ENCODE data around the gene RASGRP2. TPM values are rescaled to one million over a fixed set of nuclear protein-coding genes. Genes with fewer than 3 reads are reported as not detected.
A peak's percentile ranks its signal among the peaks of the same experiment; 100 is the strongest.

RASGRP2 gene
- total RNA-seq, 2 donors from 2014 or later, result 13.3 to 28.7 TPM

DNA sequence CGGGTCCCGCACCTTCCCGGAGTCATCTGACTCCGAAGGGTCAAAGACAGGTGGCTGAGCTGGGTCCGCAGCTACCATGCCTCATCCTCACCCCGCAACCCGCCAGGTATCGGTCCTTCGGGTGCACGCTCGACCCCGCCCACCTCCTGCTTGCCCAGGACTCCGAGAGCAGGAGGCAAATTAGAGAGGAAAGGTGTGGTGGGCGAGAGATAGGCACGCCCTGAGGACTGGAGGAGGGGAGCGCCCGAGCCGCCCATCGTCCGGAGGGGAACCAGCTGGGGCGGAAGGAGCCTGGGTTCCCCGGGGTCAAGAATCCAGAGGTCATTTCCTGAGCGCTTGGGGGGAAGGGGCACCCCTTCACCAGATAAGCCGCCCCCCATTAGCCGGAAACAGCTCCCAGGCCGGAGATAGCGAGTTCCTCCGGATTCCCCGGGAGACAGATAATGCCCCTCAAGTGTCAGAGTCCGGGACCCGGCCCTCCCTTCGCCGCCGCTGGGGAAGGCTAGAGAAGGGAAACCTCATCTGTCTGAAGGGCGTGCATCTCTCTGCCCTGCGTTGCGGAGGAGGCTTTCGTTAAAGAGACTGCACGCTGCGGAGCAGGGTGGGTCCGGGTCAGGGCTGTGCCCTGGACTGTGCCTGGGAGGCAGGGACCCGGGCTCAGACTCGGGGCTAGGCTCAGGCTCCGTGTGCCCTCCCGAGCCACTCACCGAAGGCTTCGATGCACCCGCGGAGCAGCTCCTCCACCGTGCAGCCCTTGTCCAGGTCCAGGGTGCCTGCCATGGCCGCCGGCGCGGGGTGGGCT is 1.7 kb downstream of the RASGRP2 start:
- no peaks in the 10 kb centered on the region for H3K36me3 ChIP-seq
- no peak for DNase-seq (ENCODE audit: low spot score)
- H3K27me3 ChIP-seq (replicated peaks; ENCODE audit: insufficient read depth), result no peaks in the 10 kb centered on the region
- peaks cover 7% of the 10 kb centered on the region for H3K4me1 ChIP-seq (replicated peaks)
- TF ChIP-seq POLR2AphosphoS5 (IDR thresholded peaks at IDR 0.05) (no peak), POLR2A (IDR thresholded peaks at IDR 0.05) (no peak)
- TF ChIP-seq, protein P1, sequence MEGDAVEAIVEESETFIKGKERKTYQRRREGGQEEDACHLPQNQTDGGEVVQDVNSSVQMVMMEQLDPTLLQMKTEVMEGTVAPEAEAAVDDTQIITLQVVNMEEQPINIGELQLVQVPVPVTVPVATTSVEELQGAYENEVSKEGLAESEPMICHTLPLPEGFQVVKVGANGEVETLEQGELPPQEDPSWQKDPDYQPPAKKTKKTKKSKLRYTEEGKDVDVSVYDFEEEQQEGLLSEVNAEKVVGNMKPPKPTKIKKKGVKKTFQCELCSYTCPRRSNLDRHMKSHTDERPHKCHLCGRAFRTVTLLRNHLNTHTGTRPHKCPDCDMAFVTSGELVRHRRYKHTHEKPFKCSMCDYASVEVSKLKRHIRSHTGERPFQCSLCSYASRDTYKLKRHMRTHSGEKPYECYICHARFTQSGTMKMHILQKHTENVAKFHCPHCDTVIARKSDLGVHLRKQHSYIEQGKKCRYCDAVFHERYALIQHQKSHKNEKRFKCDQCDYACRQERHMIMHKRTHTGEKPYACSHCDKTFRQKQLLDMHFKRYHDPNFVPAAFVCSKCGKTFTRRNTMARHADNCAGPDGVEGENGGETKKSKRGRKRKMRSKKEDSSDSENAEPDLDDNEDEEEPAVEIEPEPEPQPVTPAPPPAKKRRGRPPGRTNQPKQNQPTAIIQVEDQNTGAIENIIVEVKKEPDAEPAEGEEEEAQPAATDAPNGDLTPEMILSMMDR (IDR thresholded peaks at IDR 0.05), result no peak
- 9% methylated on average over 53 of the region's 54 CpGs for WGBS
- no peaks in the 10 kb centered on the region for H3K9me3 ChIP-seq
- intact Hi-C loops (cut with DNase I), result loop anchor here (5.0 kb wide), 1 partner anchor 35 kb away; the partner anchor contains the start of gene SF1
- H3K27ac ChIP-seq, result peak overlapping the region; percentile 40 to 83
- peak overlapping the region; percentile 40 to 45 for H3K4me3 ChIP-seq

DNA sequence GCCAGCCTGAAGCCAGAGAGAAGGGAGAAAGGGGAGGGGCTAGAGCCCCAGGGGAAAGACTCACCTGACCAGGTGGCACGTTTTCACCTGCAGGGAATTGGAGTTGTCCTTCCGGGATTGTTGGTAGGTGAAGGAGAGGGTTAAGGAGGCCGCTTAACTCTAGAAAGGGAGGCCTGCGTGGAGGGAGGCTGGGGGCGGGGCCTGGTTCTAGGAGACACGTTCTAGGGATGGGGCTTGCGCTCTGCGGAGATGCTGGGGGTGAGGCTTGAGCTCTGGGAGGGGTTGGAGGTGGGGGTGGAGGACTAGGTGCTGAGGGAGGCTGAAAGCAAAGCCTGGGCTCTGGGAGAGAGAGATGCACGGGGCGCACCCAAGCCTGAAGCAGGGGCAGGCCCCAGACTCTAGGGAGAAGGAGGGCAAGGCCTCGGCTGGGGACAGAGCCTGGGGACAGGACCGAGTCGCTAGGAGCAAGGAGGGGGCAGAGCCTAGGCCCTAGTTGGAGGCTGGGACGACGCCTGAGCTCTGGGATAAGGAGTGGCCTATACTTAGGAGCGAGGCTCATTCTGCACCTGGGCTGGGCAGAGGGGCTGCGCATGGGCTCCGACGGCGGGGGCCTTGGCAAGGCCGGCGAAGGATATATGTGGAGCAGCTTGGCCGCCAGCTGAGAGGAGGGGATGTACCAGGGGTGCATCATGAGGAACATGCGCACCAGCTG is 2.4 kb downstream of the RASGRP2 start:
- no peak for DNase-seq (ENCODE audit: low spot score)
- peaks cover 7% of the 10 kb centered on the region for H3K4me1 ChIP-seq (replicated peaks)
- no peaks in the 10 kb centered on the region for H3K9me3 ChIP-seq
- 50% methylated on average over 24 of the region's 24 CpGs for WGBS
- H3K27ac ChIP-seq, result no peak overlapping the region
- TF ChIP-seq, protein P1 (IDR thresholded peaks at IDR 0.05), result no peak
- TF ChIP-seq POLR2AphosphoS5 (IDR thresholded peaks at IDR 0.05) (no peak), POLR2A (IDR thresholded peaks at IDR 0.05) (no peak)
- intact Hi-C loops (cut with DNase I), result loop anchor here (5.0 kb wide), 1 partner anchor 36 kb away; the partner anchor contains the start of gene SF1
- no peak overlapping the region for H3K4me3 ChIP-seq
- no peaks in the 10 kb centered on the region for H3K27me3 ChIP-seq (replicated peaks; ENCODE audit: insufficient read depth)
- no peaks in the 10 kb centered on the region for H3K36me3 ChIP-seq

- DNase-seq (ENCODE audit: low spot score), result no peak
- no peak overlapping the region for H3K27ac ChIP-seq
- peaks cover 7% of the 10 kb centered on the region for H3K4me1 ChIP-seq (replicated peaks)
- H3K36me3 ChIP-seq, result no peaks in the 10 kb centered on the region
- no peaks in the 10 kb centered on the region for H3K27me3 ChIP-seq (replicated peaks; ENCODE audit: insufficient read depth)
- H3K4me3 ChIP-seq, result no peak overlapping the region
- TF ChIP-seq, protein P1 (IDR thresholded peaks at IDR 0.05), result no peak
- no peak for TF ChIP-seq POLR2AphosphoS5 (IDR thresholded peaks at IDR 0.05)
- WGBS, result 89% methylated on average over 12 of the region's 12 CpGs
- no peaks in the 10 kb centered on the region for H3K9me3 ChIP-seq
- intact Hi-C loops (cut with DNase I), result loop anchor here (5.0 kb wide), 1 partner anchor 37 kb away; the partner anchor contains the start of gene SF1
These were observed 4.1 kb downstream of the RASGRP2 start for GRCh38 chr11:64739871-64740270.

DNA sequence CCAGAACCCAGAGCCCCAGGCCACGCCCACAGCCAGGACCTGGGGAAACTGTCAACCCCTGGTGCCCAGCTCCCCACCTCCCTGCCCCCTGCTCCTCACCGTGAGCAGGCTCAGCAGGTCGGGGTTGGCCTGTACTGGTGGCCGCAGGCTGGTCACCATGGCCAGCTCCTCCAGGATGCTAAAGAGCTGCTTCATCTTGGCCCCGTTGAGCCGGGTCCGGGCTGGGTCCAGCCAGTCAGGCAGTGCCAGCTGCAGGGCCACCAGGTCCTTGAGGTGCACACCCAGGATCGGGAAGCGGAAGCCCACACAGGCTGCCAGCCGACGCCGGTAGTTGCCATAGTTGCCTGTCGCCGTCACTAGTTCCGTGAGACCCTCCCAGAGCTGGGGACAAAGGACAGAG is 7.3 kb downstream of the RASGRP2 start:
- Histone ChIP-seq H3K4me3 (no peak overlapping the region), H3K4me1 (replicated peaks) (no peaks in the 10 kb centered on the region), H3K27ac (no peak overlapping the region), H3K27me3 (replicated peaks; ENCODE audit: insufficient read depth) (no peaks in the 10 kb centered on the region), H3K36me3 (no peaks in the 10 kb centered on the region), H3K9me3 (no peaks in the 10 kb centered on the region)
- intact Hi-C loops (cut with DNase I), result no loop called here
- WGBS, result 98% methylated on average over 12 of the region's 15 CpGs
- TF ChIP-seq, protein P1 (IDR thresholded peaks at IDR 0.05), result no peak
- TF ChIP-seq POLR2A (IDR thresholded peaks at IDR 0.05) (no peak), POLR2AphosphoS5 (IDR thresholded peaks at IDR 0.05) (no peak)
- DNase-seq (ENCODE audit: low spot score), result no peak

All from prostate gland (tissue), 2 donors.